ENCODE results near the gene PRKAG2.

DNA sequence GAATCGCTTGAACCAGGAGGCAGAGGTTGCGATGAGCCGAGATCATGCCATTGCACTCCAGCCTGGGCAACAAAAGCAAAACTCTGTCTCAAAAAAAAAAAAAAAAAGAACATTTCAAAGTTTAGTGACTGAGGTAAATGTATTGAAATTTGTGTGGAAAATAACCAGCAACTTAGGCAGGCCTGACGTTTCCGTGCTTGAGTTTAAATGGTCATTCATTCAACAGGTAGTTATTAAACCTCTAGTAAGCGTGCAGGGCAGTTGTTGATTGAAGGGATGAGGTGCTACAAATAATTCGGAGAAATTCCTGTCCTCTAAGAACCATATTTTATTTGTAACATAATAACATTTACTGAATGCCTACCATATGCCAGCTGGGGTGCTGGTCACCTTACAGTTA lies 135.3 kb downstream of the PRKAG2 start:
- TF ChIP-seq, protein P1, sequence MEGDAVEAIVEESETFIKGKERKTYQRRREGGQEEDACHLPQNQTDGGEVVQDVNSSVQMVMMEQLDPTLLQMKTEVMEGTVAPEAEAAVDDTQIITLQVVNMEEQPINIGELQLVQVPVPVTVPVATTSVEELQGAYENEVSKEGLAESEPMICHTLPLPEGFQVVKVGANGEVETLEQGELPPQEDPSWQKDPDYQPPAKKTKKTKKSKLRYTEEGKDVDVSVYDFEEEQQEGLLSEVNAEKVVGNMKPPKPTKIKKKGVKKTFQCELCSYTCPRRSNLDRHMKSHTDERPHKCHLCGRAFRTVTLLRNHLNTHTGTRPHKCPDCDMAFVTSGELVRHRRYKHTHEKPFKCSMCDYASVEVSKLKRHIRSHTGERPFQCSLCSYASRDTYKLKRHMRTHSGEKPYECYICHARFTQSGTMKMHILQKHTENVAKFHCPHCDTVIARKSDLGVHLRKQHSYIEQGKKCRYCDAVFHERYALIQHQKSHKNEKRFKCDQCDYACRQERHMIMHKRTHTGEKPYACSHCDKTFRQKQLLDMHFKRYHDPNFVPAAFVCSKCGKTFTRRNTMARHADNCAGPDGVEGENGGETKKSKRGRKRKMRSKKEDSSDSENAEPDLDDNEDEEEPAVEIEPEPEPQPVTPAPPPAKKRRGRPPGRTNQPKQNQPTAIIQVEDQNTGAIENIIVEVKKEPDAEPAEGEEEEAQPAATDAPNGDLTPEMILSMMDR (IDR thresholded peaks at IDR 0.05) = no peak
- no peak for TF ChIP-seq POLR2A (IDR thresholded peaks at IDR 0.05)
